GM18519 (cell line): Measurements from ENCODE around the gene RIC3.

Experiments used
- ATAC-seq: cut with Tn5 transposase; IDR thresholded peaks from one replicate; pipeline ENCODE4 v1.9.1; 2021; ENCODE audit warnings: mild to moderate bottlenecking, moderate library complexity; ENCODE audit not compliant: unreplicated experiment, low FRiP score

RIC3 gene

GRCh38 chr11:8168485-8169257 lies at the start of gene RIC3:
Gene RIC3 (minus strand): TSS chr11:8169025. CDS start chr11:8168989, 36 bp downstream.
- no peak for ATAC-seq

DNA sequence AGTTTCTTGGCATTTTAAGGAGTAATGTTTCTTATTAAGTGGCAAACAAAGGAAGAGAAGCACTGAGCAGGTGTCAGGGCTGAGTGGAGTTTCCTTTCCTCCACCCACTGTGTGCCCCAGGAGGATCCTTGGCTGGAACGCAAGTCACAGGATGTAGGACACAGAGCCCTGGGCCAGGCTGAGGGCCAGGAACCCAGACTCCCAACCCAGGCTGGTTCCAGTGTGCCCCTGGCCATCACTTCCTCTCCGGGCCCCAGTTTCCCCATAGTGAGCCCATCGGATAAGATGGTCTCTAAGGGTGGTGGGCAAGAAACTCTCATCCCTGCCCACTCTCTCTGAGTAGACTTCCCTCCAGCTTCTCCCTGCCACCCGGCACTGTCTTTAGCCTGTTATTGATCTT lies 49.6 kb upstream of the RIC3 start:
- no peak for ATAC-seq

- no peak for ATAC-seq
These were observed 49.1 kb upstream of the RIC3 start for GRCh38 chr11:8217926-8218325.

DNA sequence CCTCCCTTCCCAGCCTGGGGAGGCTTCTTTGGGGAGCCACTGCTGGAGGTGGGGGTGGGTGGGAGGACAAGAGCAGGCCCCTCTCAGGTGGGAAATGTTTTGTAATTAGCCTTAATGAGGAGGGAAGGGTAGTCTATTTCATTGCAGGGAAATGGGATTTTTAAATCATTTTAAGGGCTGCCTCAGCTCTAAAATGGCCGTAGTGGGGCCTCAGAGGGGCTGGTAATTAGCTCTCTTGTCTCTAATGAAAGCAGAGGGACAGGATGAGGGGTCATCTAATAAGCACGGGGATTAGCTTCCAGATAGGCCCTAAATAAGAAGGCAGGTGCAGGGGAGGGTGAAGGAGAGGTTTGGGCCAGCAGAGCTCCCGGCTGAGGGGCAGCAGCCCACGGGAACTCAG lies 48.3 kb upstream of the RIC3 start:
- no peak for ATAC-seq

DNA sequence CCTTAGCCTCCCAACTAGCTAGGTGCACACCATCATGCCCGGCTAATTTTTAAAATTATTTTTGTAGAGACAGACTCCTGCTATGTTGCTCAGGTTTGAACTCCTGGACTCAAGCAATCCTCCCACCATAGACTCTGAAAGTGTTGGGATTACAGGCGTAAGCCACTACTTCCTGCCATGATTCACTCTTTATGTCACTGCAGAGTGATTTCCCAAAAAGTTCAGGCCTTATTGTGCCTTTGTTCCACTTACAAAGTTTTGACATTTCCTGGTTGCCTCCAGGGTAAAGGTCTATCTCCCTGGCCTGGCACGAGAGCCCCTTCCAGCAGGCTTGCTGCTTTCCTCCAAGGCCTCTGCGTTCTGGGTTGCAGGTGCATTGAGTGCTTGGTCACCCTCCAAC lies 44.6 kb upstream of the RIC3 start:
- no peak for ATAC-seq

DNA sequence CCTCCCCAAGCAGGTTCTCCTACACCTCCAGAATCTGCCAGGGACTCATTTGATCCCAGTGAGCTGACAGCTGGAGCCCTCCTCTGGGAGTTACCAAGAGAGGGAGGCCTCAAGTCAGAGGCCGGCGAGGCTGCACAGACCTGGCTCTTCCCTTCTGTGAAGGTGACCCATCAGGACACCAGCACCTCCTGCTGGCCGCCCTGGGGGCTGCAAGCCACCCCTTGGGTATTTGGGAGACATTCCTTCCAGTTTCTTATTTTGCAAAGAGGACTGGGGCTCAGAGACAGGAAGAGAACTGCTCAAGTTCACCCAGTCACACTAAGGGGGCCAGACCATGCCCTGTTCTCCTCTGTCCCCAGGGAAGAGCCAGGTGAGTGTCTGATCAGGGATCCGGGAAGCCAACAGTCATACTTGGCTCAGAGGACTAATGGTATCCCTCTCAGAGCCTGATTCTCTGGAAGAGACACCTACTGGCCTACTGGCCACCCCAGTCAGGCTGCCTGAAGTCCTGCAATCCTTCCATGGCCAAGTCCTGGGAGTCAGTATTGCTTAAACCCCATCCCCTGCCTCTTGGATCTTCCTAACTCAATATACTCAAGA lies 40.5 kb upstream of the RIC3 start:
- no peak for ATAC-seq

- no peak for ATAC-seq
These were observed 38.5 kb upstream of the RIC3 start for GRCh38 chr11:8207080-8208000.

- no peak for ATAC-seq
These were observed 37.6 kb upstream of the RIC3 start for GRCh38 chr11:8206251-8207079.

- ATAC-seq, result no peak
These were observed 36.7 kb upstream of the RIC3 start for GRCh38 chr11:8205566-8205965.

DNA sequence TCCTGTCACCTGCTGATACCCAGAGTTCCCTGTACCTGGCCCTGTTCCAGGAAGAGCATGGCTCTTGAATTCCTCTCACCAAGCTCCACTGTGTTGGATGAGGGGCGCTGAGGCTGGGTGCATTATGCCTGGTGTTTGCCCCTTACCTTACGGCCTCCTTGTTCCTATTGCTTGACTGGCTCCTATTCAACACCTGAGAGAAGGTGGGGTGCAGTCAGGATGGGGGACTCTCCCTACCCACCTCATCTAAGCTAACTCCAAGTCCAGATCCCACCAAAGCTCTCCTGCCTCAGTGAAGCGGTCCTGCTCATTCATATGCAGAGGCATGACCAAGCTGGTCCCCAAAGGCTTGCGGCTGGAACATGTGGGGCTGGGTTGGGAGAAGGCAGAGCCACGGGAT lies 35.8 kb upstream of the RIC3 start:
- ATAC-seq, result no peak

GRCh38 chr11:8204025-8204424 lies 35.2 kb upstream of the RIC3 start:
- ATAC-seq, result no peak

GRCh38 chr11:8203414-8203715 lies 34.5 kb upstream of the RIC3 start:
- ATAC-seq, result no peak

GRCh38 chr11:8202516-8203413 lies 33.9 kb upstream of the RIC3 start:
- no peak for ATAC-seq

DNA sequence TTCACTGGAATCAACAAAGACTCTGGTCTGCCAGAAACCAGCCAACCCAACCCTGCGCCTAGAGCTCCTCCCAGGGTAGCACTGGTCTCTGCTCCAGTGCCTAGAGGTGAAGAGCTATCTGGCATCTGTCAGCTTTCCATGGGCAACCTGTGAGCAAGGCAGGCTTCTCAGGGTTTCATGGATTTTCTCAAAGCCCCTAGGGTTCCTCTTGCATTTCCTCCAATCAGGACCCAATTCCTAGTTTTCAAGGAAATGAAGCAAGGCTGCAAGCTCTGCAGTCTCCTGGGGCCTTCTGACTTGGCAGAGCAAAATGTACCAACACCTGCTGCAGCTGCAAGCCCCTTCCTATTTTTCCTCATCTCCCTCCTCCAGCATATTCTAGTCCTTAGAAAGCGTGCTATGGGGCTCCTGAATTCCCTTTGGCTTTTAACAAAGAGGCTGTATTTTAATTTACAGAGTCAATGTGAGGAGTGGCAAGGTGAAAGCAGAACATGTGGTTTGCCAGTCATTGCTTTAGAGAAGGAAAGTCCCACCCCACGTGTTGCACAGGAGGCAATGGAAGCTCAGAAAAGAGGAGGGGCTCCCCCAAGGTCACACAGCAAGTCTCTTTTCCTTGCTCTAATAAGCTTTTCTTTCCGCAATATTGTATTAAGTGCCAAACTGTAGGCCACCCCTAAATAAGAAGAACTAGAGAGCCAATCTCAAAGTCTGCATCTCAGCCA lies 33.0 kb upstream of the RIC3 start:
- no peak for ATAC-seq

- ATAC-seq, result no peak
These were observed 30.9 kb upstream of the RIC3 start for GRCh38 chr11:8199676-8200075.

GRCh38 chr11:8196749-8197148 lies 27.9 kb upstream of the RIC3 start:
- no peak for ATAC-seq

DNA sequence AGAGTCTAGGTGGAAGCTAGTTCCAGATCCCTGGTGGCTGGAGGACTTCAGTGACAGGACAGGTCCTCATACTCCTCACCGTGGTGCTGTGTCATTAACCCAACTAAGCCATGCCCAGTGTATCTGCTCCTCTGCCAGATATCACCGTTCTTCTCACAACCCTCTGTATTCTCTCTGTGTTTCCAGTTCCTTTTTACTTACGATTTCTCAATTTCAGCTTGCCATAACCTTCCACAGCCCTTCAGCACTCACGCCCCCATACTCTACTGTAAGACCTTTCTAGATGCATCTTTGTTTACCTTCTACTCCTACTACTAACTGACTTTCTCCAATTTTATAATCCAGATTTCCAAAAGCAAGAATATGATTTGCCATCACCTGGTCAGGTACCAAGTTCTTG lies 26.1 kb upstream of the RIC3 start:
- ATAC-seq, result no peak

DNA sequence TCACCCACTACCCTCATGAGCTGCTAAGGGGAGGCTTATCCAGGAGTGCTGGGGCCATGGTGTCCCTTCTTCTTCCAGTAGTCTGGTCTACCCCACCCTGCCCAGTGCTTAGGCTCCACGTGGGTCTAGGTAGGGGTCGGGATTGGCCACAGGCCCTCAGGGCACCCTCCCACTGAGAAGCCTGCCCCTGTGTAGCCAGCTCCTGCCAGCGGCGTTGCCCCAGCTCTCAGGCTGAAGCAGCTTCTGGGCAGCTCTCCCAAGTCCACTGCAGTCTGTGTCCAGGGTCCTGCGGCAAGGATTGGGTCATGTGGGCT lies 24.0 kb upstream of the RIC3 start:
- ATAC-seq, result no peak
